GM18909 (cell line): ENCODE data around the gene NGFR.

Source experiments
- ATAC-seq: cut with Tn5 transposase; IDR thresholded peaks from one replicate; pipeline ENCODE4 v1.9.1; 2021; ENCODE audit warnings: mild to moderate bottlenecking; ENCODE audit not compliant: unreplicated experiment, poor library complexity

NGFR gene

DNA sequence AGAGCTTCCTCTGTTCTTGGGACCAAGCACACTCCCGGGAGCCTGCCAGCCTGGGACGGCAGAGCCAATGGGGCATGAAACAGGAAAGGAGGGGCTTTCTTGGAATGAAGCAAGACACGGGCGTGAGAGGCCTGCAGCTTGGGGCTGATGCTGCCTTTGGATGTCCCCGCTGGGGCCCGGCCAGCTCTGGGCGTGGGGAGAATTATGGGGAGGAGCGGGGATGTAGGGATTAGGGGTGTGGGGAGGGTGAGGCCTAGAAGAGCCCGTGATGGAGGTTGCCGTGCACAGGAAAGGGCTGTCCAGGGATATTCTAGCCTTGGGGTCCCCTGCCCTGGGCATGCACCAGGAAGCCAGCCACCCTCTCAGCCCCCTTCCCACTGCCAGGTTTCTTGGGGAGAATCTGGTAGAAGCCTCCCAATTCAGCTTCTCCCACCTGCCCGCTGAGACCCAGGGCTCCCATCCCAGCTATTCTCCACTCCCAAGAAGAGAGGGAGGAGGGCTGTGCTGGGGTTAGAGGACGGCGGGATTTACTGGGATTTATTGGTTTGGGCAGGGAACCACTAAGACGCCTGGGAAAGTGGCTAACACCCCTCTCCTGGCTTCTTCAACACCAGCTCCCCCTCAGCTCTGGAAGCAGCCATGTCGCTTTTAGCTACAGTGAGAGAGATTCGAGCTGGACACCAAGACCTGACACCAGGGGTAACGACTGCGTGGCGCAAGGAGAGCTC, 60.6 kb downstream of the NGFR start:
- ATAC-seq = no peak

DNA sequence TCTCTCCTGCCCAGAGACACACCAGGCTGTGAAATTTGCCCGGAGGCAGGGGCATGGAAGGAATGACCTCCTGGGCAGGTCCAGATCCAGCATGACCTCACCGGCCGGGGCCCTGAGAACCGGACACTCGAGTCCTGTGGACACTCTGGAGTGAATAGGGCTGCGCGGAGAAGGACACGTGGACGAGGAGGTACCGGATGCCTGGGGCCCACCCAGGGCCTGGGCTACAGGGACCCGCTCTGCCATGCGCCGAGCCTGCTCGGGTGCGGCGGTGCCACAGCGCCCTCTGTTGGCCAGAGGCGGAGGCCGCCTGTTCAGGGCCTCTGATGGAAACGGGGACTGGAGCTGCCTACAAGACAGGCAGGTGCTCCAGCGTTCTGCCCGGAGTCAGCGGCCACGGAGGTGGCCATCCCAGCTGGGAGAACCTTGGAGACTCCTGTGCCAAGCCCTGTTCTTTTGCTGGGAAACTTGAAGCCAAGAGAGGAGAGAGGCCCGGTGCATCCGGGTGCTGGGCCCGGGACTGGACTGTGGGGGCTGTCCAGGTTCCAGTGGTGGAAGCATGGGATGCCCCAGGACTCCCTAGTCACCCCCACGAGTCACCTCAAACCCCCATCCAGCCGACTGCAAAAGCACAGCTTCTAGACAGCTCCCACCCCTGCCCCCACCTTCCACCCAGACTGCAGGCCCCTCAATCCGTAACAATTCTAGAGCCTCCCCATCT, 61.3 kb downstream of the NGFR start:
- ATAC-seq = no peak

DNA sequence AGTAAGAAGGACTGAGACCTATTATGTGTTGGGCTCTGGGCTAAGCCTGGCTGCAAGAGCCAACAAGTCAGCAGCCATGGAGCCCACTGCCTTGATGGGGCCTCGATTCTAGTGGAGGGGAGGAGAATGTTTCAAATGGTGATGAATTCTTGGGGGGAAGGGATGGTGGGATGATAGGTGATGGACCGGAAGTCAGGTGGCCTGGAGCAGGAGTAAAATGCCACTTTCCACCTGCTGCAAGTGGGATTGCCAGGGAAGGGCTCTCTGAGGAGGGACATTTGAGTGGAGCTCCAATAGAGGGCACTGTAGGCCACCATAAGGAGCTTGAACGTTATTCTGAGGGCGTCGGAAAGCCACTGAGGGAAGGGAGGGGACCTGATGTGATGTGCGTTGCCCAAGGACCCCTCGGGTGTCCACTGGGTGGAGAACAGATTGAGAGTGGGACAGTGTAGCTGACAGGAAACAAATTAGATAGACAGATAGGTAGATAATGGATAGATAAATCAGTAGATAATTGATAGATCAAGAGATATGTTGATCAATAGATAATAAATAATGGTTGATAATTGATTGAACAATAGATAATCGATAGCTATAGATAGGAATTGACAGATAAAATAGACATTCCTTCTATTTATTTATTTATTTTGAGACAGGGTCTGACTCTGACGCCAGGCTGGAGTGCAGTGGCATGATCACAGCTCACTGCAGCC, 62.4 kb downstream of the NGFR start:
- ATAC-seq = no peak
